H1 (cell line): Measurements from ENCODE around the gene RNFT1. TPM values are rescaled to one million over a fixed set of nuclear protein-coding genes. Genes with fewer than 3 reads are reported as not detected.
"Not testable (repeated sequence)": the region's sequence is repeated elsewhere in the genome, so short reads cannot be mapped to it uniquely, and the experiment has no call there.

Experiments
- CTCF ChIA-PET: fragments of 300-600 bp; sonication (Branson Sonifier 250); formaldehyde crosslinking; loops from one replicate; lab custom pipeline; 2021; ENCODE audit not compliant: partially characterized antibody; lab: Charles Lee
- POLR2A ChIA-PET: fragments of 300-600 bp; sonication (Branson Sonifier 250); formaldehyde crosslinking; loops from one replicate; lab custom pipeline; 2021; ENCODE audit warnings: inconsistent platforms; ENCODE audit not compliant: partially characterized antibody; lab: Charles Lee
- DNase-seq, 2 experiments: peaks; one replicate each; pipeline versions ENCODE4 v3.0.0 to v3.0.0-alpha.2; 2010 to 2022; ENCODE audit warnings: low spot score in 2 of 2, low read depth in 1 of 2, mixed read lengths in 1 of 2
- FAIRE-seq: peaks from 2 replicates; lab custom pipeline; 2011; peaks lifted over from hg19 to GRCh38; lab: Jason Lieb, UNC
- H2AFZ ChIP-seq: 2 replicates; pipeline ENCODE4 v1.8.1; 2012; ENCODE audit warnings: low read length, inconsistent platforms
- H2AK5ac ChIP-seq: 2 replicates; pipeline ENCODE4 v1.6.1; 2013; ENCODE audit warnings: low read depth, low read length
- H2BK120ac ChIP-seq: replicated peaks from 2 replicates; pipeline ENCODE3; 2013; ENCODE audit warnings: low read depth, low read length, inconsistent platforms
- H2BK12ac ChIP-seq: 2 replicates; pipeline ENCODE4 v1.6.1; 2013; ENCODE audit warnings: low read depth, low read length
- H2BK15ac ChIP-seq: 2 replicates; pipeline ENCODE4 v1.6.1; 2013; ENCODE audit warnings: low read length
- H2BK20ac ChIP-seq: 2 replicates; pipeline ENCODE4 v1.6.1; 2013; ENCODE audit warnings: low read length
- H2BK5ac ChIP-seq: 2 replicates; pipeline ENCODE4 v1.6.1; 2013; ENCODE audit warnings: low read depth, low read length
- H3K14ac ChIP-seq: 2 replicates; pipeline ENCODE4 v1.6.1; 2013; ENCODE audit warnings: inconsistent platforms; ENCODE audit not compliant: insufficient read length
- H3K18ac ChIP-seq: 2 replicates; pipeline ENCODE4 v1.6.1; 2013; ENCODE audit warnings: low read length; ENCODE audit errors: extremely low read depth
- H3K23ac ChIP-seq: 2 replicates; pipeline ENCODE4 v1.6.1; 2013; ENCODE audit warnings: inconsistent platforms; ENCODE audit not compliant: insufficient read length
- H3K23me2 ChIP-seq: 2 replicates; pipeline ENCODE4 v1.6.1; 2013; ENCODE audit warnings: low read depth, low read length
- H3K27ac ChIP-seq: 2 replicates; pipeline ENCODE4 v1.6.1; 2011; ENCODE audit warnings: low read depth, low read length, inconsistent platforms
- H3K27me3 ChIP-seq, 4 experiments: replicated peaks in 1 of 4; 1 replicate in 1 of 4; 2 replicates in 3 of 4; pipeline versions ENCODE4 v1.6.1 to v1.8.1; 2011 to 2013; ENCODE audit warnings: low read length in 3 of 4, mild to moderate bottlenecking in 3 of 4, inconsistent platforms in 2 of 4, mixed read lengths in 2 of 4, moderate library complexity in 1 of 4; ENCODE audit not compliant: control insufficient read depth in 3 of 4, insufficient read depth in 3 of 4; ENCODE audit errors: extremely low read depth in 1 of 4
- H3K36me3 ChIP-seq, 4 experiments: 2 replicates each; pipeline versions ENCODE4 v1.6.1 to v1.8.1; 2011 to 2013; ENCODE audit warnings: mild to moderate bottlenecking in 4 of 4, low read length in 3 of 4, moderate library complexity in 2 of 4, control low read depth in 1 of 4, inconsistent platforms in 1 of 4; ENCODE audit not compliant: insufficient read depth in 4 of 4, control insufficient read depth in 2 of 4
- H3K4ac ChIP-seq: replicated peaks from 2 replicates; pipeline ENCODE3; 2013; ENCODE audit warnings: low read length, low read depth, mixed read lengths, inconsistent platforms; ENCODE audit not compliant: insufficient read length
- H3K4me1 ChIP-seq, 4 experiments: replicated peaks in 1 of 4; 1 replicate in 1 of 4; 2 replicates in 3 of 4; pipeline versions ENCODE4 v1.6.1 to v1.8.1; 2011 to 2013; ENCODE audit warnings: low read length in 3 of 4, inconsistent platforms in 2 of 4, mixed read lengths in 1 of 4; ENCODE audit not compliant: insufficient read depth in 4 of 4, control insufficient read depth in 3 of 4
- H3K4me2 ChIP-seq, 2 experiments: 2 replicates each; pipeline versions ENCODE4 v1.6.1 to v1.8.1; 2011 to 2013; ENCODE audit warnings: low read depth in 2 of 2, low read length in 2 of 2, control low read depth in 1 of 2, inconsistent platforms in 1 of 2, mild to moderate bottlenecking in 1 of 2; ENCODE audit not compliant: insufficient read depth in 1 of 2
- H3K4me3 ChIP-seq, 4 experiments: fragments of 200-600, 300-600 bp in 1 of 4; sonication (generic), shearing (Covaris generic), sonication (Bioruptor Twin) in 1 of 4; 2 replicates each; pipeline versions ENCODE4 v1.5.1 to v1.8.1; 2011 to 2016; ENCODE audit warnings: low read length in 4 of 4, low read depth in 3 of 4, control low read depth in 2 of 4, inconsistent platforms in 2 of 4, mild to moderate bottlenecking in 2 of 4, mixed read lengths in 1 of 4, moderate library complexity in 1 of 4; ENCODE audit not compliant: insufficient read depth in 2 of 4; ENCODE audit errors: extremely low read depth in 1 of 4
- H3K56ac ChIP-seq: replicated peaks from 2 replicates; pipeline ENCODE3; 2013; ENCODE audit warnings: low read depth, mild to moderate bottlenecking, mixed read lengths, low read length, inconsistent platforms; ENCODE audit not compliant: insufficient read length
- H3K79me1 ChIP-seq: 2 replicates; pipeline ENCODE4 v1.6.1; 2013; ENCODE audit warnings: low read depth, low read length, control low read depth
- H3K79me2 ChIP-seq, 2 experiments: 2 replicates each; pipeline versions ENCODE4 v1.6.1 to v1.8.1; 2012 to 2013; ENCODE audit warnings: low read length in 2 of 2, mild to moderate bottlenecking in 2 of 2, inconsistent platforms in 1 of 2; ENCODE audit not compliant: insufficient read depth in 2 of 2, control insufficient read depth in 1 of 2
- H3K9ac ChIP-seq, 4 experiments: replicated peaks in 1 of 4; 1 replicate in 1 of 4; 2 replicates in 3 of 4; pipeline versions ENCODE4 v1.6.1 to v1.8.1; 2011 to 2013; ENCODE audit warnings: low read depth in 3 of 4, low read length in 3 of 4, control low read depth in 2 of 4, mild to moderate bottlenecking in 2 of 4, moderate library complexity in 2 of 4, inconsistent platforms in 1 of 4; ENCODE audit errors: extremely low read depth in 1 of 4
- H3K9me3 ChIP-seq, 2 experiments: 2 replicates each; pipeline versions ENCODE4 v1.6.1 to v1.8.1; 2012 to 2013; ENCODE audit warnings: mild to moderate bottlenecking in 2 of 2, moderate library complexity in 2 of 2, control low read depth in 1 of 2, inconsistent platforms in 1 of 2, low read depth in 1 of 2, low read length in 1 of 2, mixed read lengths in 1 of 2; ENCODE audit not compliant: insufficient read depth in 2 of 2
- H4K20me1 ChIP-seq, 2 experiments: replicated peaks in 1 of 2; 2 replicates each; pipeline versions ENCODE3 to v1.8.1; 2011 to 2013; ENCODE audit warnings: inconsistent platforms in 2 of 2, low read length in 2 of 2, mild to moderate bottlenecking in 1 of 2; ENCODE audit not compliant: insufficient read depth in 2 of 2, control insufficient read depth in 1 of 2
- H4K5ac ChIP-seq: 2 replicates; pipeline ENCODE4 v1.6.1; 2013; ENCODE audit warnings: low read length, low read depth, mixed read lengths, inconsistent platforms; ENCODE audit not compliant: insufficient read length
- H4K8ac ChIP-seq: 2 replicates; pipeline ENCODE4 v1.8.0; 2013; ENCODE audit warnings: mild to moderate bottlenecking, moderate library complexity, low read length, inconsistent platforms; ENCODE audit not compliant: insufficient read depth; ENCODE audit errors: extremely low read depth
- H4K91ac ChIP-seq: replicated peaks from 2 replicates; pipeline ENCODE3; 2013; ENCODE audit warnings: low read length, mixed read lengths, inconsistent platforms; ENCODE audit not compliant: insufficient read length
- whole genome bisulfite sequencing, 2 experiments: shearing (Covaris generic) in 1 of 2; methylation state at CpG; one replicate each; pipeline versions ENCODE4 v1.1.6 to v1.1.7; 2013 to 2015; ENCODE audit warnings: low lambda C conversion rate in 2 of 2, mixed read lengths in 2 of 2, inconsistent platforms in 1 of 2, low coverage in 1 of 2, missing lambda C conversion rate in 1 of 2; ENCODE audit not compliant: insufficient replicate concordance in 2 of 2, insufficient coverage in 1 of 2, insufficient read length in 1 of 2; ENCODE audit errors: extremely low coverage in 1 of 2, missing lambda C conversion rate in 1 of 2; 5-methylcytosine and 5-hydroxymethylcytosine counted together
- polyA plus RNA-seq, 7 experiments: library from polyadenylated mRNA; depleted of rRNA in 3 of 7; stranded (reverse) in 5 of 7; unstranded in 2 of 7; fragments of >200 nt in 5 of 7; fragments of 200-250 nt in 2 of 7; gene quantifications; 1 replicate in 5 of 7; 2 replicates in 1 of 7; 4 replicates in 1 of 7; pipeline versions ENCODE4 v1.2.1 to v1.2.3, GENCODE V29; 2011 to 2013; ENCODE audit warnings: missing spikeins in 2 of 7, mixed read lengths in 2 of 7
- total RNA-seq: library from RNA; stranded (reverse); fragmentation: NEBNext Ultra II Directional; extraction: Animal tissue kit (Norgen Biotek cat#: 25700); gene quantifications from 2 replicates; pipeline ENCODE4 v1.2.1, GENCODE V29; 2021

Gene RNFT1
- total and polyA plus RNA-seq, 2 of the 8 experiments (the other 6 are each of a cell fraction or from before 2014, with no cell fraction given) = 3.0 to 5.2 TPM

GRCh38 chr17:59996608-59997007 is 32.1 kb upstream of the RNFT1 start:
- H4K91ac ChIP-seq, H4K20me1 ChIP-seq, H3K36me3 ChIP-seq, H4K5ac ChIP-seq, H3K56ac ChIP-seq, H2BK12ac ChIP-seq, H3K4ac ChIP-seq, H3K27me3 ChIP-seq, DNase-seq, H2AK5ac ChIP-seq, H3K4me3 ChIP-seq, H3K27ac ChIP-seq, H2BK20ac ChIP-seq, H3K9me3 ChIP-seq, H3K18ac ChIP-seq, H3K79me2 ChIP-seq, POLR2A ChIA-PET, H2BK15ac ChIP-seq, H3K23ac ChIP-seq, FAIRE-seq, H3K4me1 ChIP-seq, H2BK120ac ChIP-seq, H3K9ac ChIP-seq, CTCF ChIA-PET, H3K14ac ChIP-seq, H4K8ac ChIP-seq, H3K4me2 ChIP-seq, H3K23me2 ChIP-seq, H3K79me1 ChIP-seq, H2BK5ac ChIP-seq, H2AFZ ChIP-seq: not testable (repeated sequence)
- WGBS, 2 experiments = 93% methylated on average over 2 of the region's 3 CpGs; no CpG with 5 or more reads in 1 of the 2 experiments

GRCh38 chr17:59975166-59975565 is 10.6 kb upstream of the RNFT1 start:
- H3K27me3 ChIP-seq, FAIRE-seq, H3K18ac ChIP-seq, H3K23me2 ChIP-seq, H3K4me1 ChIP-seq, DNase-seq, H2BK20ac ChIP-seq, POLR2A ChIA-PET, H3K56ac ChIP-seq, H2AK5ac ChIP-seq, H3K9ac ChIP-seq, H3K4me3 ChIP-seq, H2BK5ac ChIP-seq, H4K91ac ChIP-seq, H3K4ac ChIP-seq, H4K5ac ChIP-seq, H3K4me2 ChIP-seq, H4K20me1 ChIP-seq, H3K36me3 ChIP-seq, H2BK15ac ChIP-seq, H3K23ac ChIP-seq, H2BK120ac ChIP-seq, H3K14ac ChIP-seq, H4K8ac ChIP-seq, H3K27ac ChIP-seq, H2BK12ac ChIP-seq, H3K79me2 ChIP-seq, H3K79me1 ChIP-seq, H3K9me3 ChIP-seq, H2AFZ ChIP-seq: not testable (repeated sequence)
- CTCF ChIA-PET = interaction anchor here (0.7 kb wide), 1 partner anchor 47 kb away, joined by 3 read pairs; no protein-coding TSS in a partner anchor
- WGBS, 2 experiments = 93% methylated on average over 3 of the region's 6 CpGs; no CpG with 5 or more reads in 1 of the 2 experiments
